HepG2 (cell line): ENCODE results near the gene FKBP8. TPM values are rescaled to one million over a fixed set of nuclear protein-coding genes. Genes with fewer than 3 reads are reported as not detected.
A peak's percentile ranks its signal among the peaks of the same experiment; 100 is the strongest.

Source experiments
- ATAC-seq: fragments of 200-7000 bp; cut with Tn5 transposase; 3 replicates; pipeline ENCODE4 v1.9.1; 2020; ENCODE audit warnings: mild to moderate bottlenecking, moderate library complexity
- BruUV-seq: library from RNA; stranded (reverse); fragments of 400-500 nt; replicated peaks from 2 replicates; lab custom pipeline; 2021; lab: Mats Ljungman, UMichigan
- CTCF ChIA-PET: fragments of 300-600 bp; formaldehyde crosslinking; extraction: SDS; loops from one replicate; lab custom pipeline; 2021; ENCODE audit warnings: low total read pairs, inconsistent platforms, low intra/inter-chr PET ratio; lab: Yijun Ruan, JAX
- POLR2A ChIA-PET: fragments of 350-600 bp; sonication (Branson Sonifier 250); formaldehyde crosslinking; loops from one replicate; lab custom pipeline; 2020; ENCODE audit warnings: antibody characterized with exemption, inconsistent platforms; lab: Yijun Ruan, JAX
- DNase-seq: peaks from one replicate; pipeline ENCODE4 v3.0.0-alpha.2; 2015; ENCODE audit warnings: low spot score
- FAIRE-seq: peaks from 3 replicates; lab custom pipeline; 2011; peaks lifted over from hg19 to GRCh38; lab: Jason Lieb, UNC
- H2AFZ ChIP-seq: one replicate; pipeline ENCODE4 v1.6.1; 2011; ENCODE audit warnings: low read length, inconsistent platforms
- H3K27ac ChIP-seq: fragments of 300-600 bp; 3 replicates; pipeline ENCODE4 v1.8.0; 2011; ENCODE audit warnings: mixed run types, mild to moderate bottlenecking, mixed read lengths, low read length, inconsistent platforms; ENCODE audit not compliant: insufficient read depth; ENCODE audit errors: extremely low read length
- H3K27me3 ChIP-seq, 2 experiments: fragments of 200-600 bp in 1 of 2; 2 replicates in 1 of 2; 3 replicates in 1 of 2; pipeline versions ENCODE4 v1.6.0 to v1.8.0; 2011; ENCODE audit warnings: low read length in 2 of 2, mild to moderate bottlenecking in 2 of 2, moderate library complexity in 2 of 2, inconsistent platforms in 1 of 2; ENCODE audit not compliant: insufficient read depth in 2 of 2, control insufficient read depth in 1 of 2
- H3K36me3 ChIP-seq, 2 experiments: fragments of 200-600 bp in 1 of 2; replicated peaks in 1 of 2; 2 replicates in 1 of 2; 3 replicates in 1 of 2; pipeline versions ENCODE4 v1.5.1 to v1.8.0; 2011; ENCODE audit warnings: low read length in 2 of 2, inconsistent platforms in 1 of 2; ENCODE audit not compliant: insufficient read depth in 2 of 2, control insufficient read depth in 1 of 2
- H3K4me1 ChIP-seq: 2 replicates; pipeline ENCODE4 v1.5.1; 2012; ENCODE audit warnings: low read length, inconsistent platforms; ENCODE audit not compliant: insufficient read depth
- H3K4me2 ChIP-seq: 2 replicates; pipeline ENCODE4 v1.6.0; 2011; ENCODE audit warnings: low read depth, low read length, inconsistent platforms
- H3K4me3 ChIP-seq, 3 experiments: fragments of 200-600 bp in 1 of 3; sonication (generic), shearing (Covaris generic) in 1 of 3; replicated peaks in 1 of 3; 2 replicates each; pipeline ENCODE4 v1.5.1; 2011 to 2016; ENCODE audit warnings: low read length in 3 of 3, inconsistent platforms in 2 of 3, low read depth in 2 of 3, mild to moderate bottlenecking in 2 of 3, control low read depth in 1 of 3, mixed read lengths in 1 of 3; ENCODE audit not compliant: insufficient read depth in 1 of 3
- H3K79me2 ChIP-seq: one replicate; pipeline ENCODE4 v1.6.1; 2011; ENCODE audit warnings: low read length, inconsistent platforms; ENCODE audit not compliant: insufficient read depth
- H3K9ac ChIP-seq: 2 replicates; pipeline ENCODE4 v1.6.0; 2011; ENCODE audit warnings: mild to moderate bottlenecking, low read depth, low read length, inconsistent platforms; ENCODE audit not compliant: insufficient read depth
- H3K9me3 ChIP-seq: 2 replicates; pipeline ENCODE4 v1.5.1; 2012; ENCODE audit warnings: mild to moderate bottlenecking, low read length
- H4K20me1 ChIP-seq: 2 replicates; pipeline ENCODE4 v1.6.0; 2011; ENCODE audit warnings: inconsistent platforms, mild to moderate bottlenecking, low read length, moderate library complexity; ENCODE audit not compliant: insufficient read depth
- CREBL2 ChIP-seq: sonication (generic); formaldehyde crosslinking; IDR thresholded peaks from 2 replicates; pipeline ENCODE4 v1.8.1; 2023; ENCODE audit warnings: missing genetic modification reagents, mild to moderate bottlenecking, borderline replicate concordance
- ISX ChIP-seq: sonication (generic); formaldehyde crosslinking; conservative IDR thresholded peaks from 2 replicates; pipeline ENCODE4 v1.5.0; 2020; ENCODE audit warnings: missing genetic modification reagents
- KAT8 ChIP-seq: IDR thresholded peaks from 2 replicates; pipeline ENCODE4 v1.6.1; 2016; ENCODE audit warnings: missing genetic modification reagents, missing compliant biosample characterization
- KMT2B ChIP-seq: IDR thresholded peaks from 2 replicates; pipeline ENCODE4 v1.6.1; 2016; ENCODE audit warnings: missing genetic modification reagents, missing compliant biosample characterization
- NR2C2 ChIP-seq: sonication (generic); formaldehyde crosslinking; IDR thresholded peaks from 2 replicates; pipeline ENCODE4 v1.4.0; 2020; ENCODE audit warnings: missing genetic modification reagents, mild to moderate bottlenecking, moderate library complexity, borderline replicate concordance
- SPEN ChIP-seq: sonication (generic); formaldehyde crosslinking; IDR thresholded peaks from 2 replicates; pipeline ENCODE4 v1.5.1; 2020; ENCODE audit warnings: low read depth, mild to moderate bottlenecking, missing genetic modification reagents
- TEF ChIP-seq: sonication (generic); formaldehyde crosslinking; IDR thresholded peaks from 2 replicates; pipeline ENCODE4 v1.5.0; 2020; ENCODE audit warnings: missing genetic modification reagents
- TERF1 ChIP-seq: sonication (generic); formaldehyde crosslinking; IDR thresholded peaks from 2 replicates; pipeline ENCODE4 v1.8.0; 2022; ENCODE audit warnings: mild to moderate bottlenecking, missing genetic modification reagents, moderate library complexity
- ZNF260 ChIP-seq: sonication (generic); formaldehyde crosslinking; IDR thresholded peaks from 2 replicates; pipeline ENCODE4 v1.4.0; 2020; ENCODE audit warnings: missing genetic modification reagents, low read depth, mild to moderate bottlenecking, borderline replicate concordance
- ZNF7 ChIP-seq: IDR thresholded peaks from 2 replicates; pipeline ENCODE4 v1.6.1; 2016; ENCODE audit warnings: missing biosample characterization, missing genetic modification reagents
- ZNF761 ChIP-seq: sonication (generic); formaldehyde crosslinking; conservative IDR thresholded peaks from 2 replicates; pipeline ENCODE4 v1.4.0; 2020; ENCODE audit warnings: mild to moderate bottlenecking, missing genetic modification reagents
- WGBS: methylation state at CpG from one replicate; pipeline ENCODE4 v1.1.6; 2017; ENCODE audit warnings: low lambda C conversion rate; 5-methylcytosine and 5-hydroxymethylcytosine counted together
- in situ Hi-C: cut with HindIII; loops from 2 replicates; pipeline ENCODE4 v1.10.0; 2017; ENCODE audit warnings: low pct_unique_long_range_greater_than_20kb; ENCODE audit not compliant: extremely low pct_ligation_motif_present
- intact Hi-C: fragments of 100-400 bp; cut with micrococcal nuclease; formaldehyde crosslinking; loops from one replicate; pipeline ENCODE4 v1.10.0; 2022; ENCODE audit not compliant: unreplicated experiment
- polyA plus RNA-seq, 8 experiments: library from polyadenylated mRNA; depleted of rRNA in 3 of 8; stranded (reverse) in 7 of 8; unstranded in 1 of 8; fragments of >200 nt; fragmentation: Illumina TruSeq in 4 of 8; extraction: Trizol in 4 of 8; gene quantifications; 2 replicates each; pipeline versions ENCODE4 v1.2.1 to v1.2.3, GENCODE V29; 2011 to 2016; ENCODE audit warnings: low read depth in 4 of 8, missing spikeins in 1 of 8, mixed read lengths in 1 of 8; ENCODE audit not compliant: insufficient read depth in 1 of 8
- total RNA-seq, 5 experiments: library from RNA; depleted of rRNA; stranded (reverse); fragments of >200 nt; fragmentation: Illumina TruSeq; extraction: Trizol; gene quantifications; 2 replicates each; pipeline ENCODE4 v1.2.3, GENCODE V29; 2016; ENCODE audit warnings: low read depth in 1 of 5
- TF ChIP-seq, protein P1 (sequence below): IDR thresholded peaks from 2 replicates; pipeline ENCODE4 v1.6.1; 2016; ENCODE audit warnings: low read depth, missing genetic modification reagents, missing compliant biosample characterization
- TF ChIP-seq, protein P2 (sequence below): sonication (generic); formaldehyde crosslinking; IDR thresholded peaks from 2 replicates; pipeline ENCODE4 v1.9.0; 2022; ENCODE audit warnings: low read depth, missing genetic modification reagents

The FKBP8 gene
- total and polyA plus RNA-seq, 2 of the 13 experiments (the other 11 are each of a cell fraction or from before 2014, with no cell fraction given): 81.7 to 93.9 TPM

DNA sequence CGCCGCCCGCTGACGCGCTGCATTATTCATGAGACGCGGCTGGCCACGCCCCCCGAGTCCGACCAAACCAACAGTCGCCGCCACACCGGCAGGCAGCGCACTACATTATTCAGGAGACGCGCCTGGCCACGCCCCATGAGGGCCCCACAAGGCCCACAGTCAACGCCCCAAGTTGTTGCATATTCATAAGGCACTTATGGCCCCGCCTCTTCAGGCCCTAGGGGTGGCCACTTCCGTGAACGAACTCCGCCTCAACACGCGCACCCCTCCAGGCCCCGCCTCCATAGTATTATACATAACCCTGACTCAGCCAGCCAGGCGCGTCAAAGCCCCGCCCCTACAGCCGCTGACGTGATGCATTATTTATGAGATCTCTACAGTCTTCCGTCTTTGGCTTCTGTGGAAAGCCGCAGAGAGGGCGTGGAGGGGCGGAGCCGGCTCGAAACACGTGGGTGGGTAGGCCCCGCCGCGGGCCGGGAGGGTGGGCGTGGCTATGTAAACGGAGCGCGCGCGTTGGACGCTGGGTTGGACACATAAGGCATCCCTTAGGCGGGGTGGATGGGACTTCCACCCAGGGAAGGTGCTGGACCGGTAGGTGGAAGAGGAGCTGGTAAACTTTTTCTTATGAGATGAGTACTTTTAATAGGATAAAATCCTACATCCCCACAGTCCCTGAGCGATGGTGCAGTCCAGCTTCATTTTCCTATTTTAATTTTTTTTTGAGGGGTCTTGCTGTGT is 21.1 kb downstream of the FKBP8 start:
- Histone ChIP-seq H3K9me3 (no peaks in the 10 kb centered on the region), H2AFZ (no peak overlapping the region), H3K79me2 (peaks cover 42% of the 10 kb centered on the region), H3K4me2 (peak overlapping the region; percentile 63), H4K20me1 (no peaks in the 10 kb centered on the region; the same call in 1 of the 2 replicates), H3K27ac (peak overlapping the region; percentile 38), H3K4me1 (peaks cover 50% of the 10 kb centered on the region), H3K4me3 (peak overlapping the region; percentile 95 to 100 (median 96); a peak in 5 of 6 replicates), H3K36me3 (no peaks in the 10 kb centered on the region), H3K9ac (peak overlapping the region; percentile 99), H3K27me3 (no peaks in the 10 kb centered on the region; a peak in 1 of 5 replicates)
- no TSS peak for BruUV-seq
- DNase-seq (peak; percentile 99), FAIRE-seq (peak; percentile 96), ATAC-seq (peak; percentile 77)
- under 1% methylated on average over 32 of the region's 51 CpGs for WGBS
- in situ Hi-C loops (loop anchor here (10.0 kb wide), 1 partner anchor 47 kb away; no protein-coding TSS in a partner anchor), intact Hi-C loops (loop anchor here (2.0 to 10.0 kb wide), 4 partner anchors 25 to 237 kb away; partner anchors contain the start of genes JUND and KXD1)
- CTCF ChIA-PET: interaction anchor here (0.9 kb wide), 1 partner anchor 15 kb away, joined by 3 read pairs; no protein-coding TSS in a partner anchor
- POLR2A ChIA-PET: interaction anchor here (0.6 to 4.2 kb wide), 10 partner anchors 18 to 317 kb away, joined by 3 to 37 read pairs (median 4); partner anchors contain the start of genes JUND, KXD1, REX1BD and UBA52
- TF ChIP-seq KAT8 (CRISPR knock-in tag) (0 out of 2 replicates have a peak, but pooled peaks have one; percentile 8), ISX (CRISPR knock-in tag) (no peak), ZNF7 (no peak), KMT2B (CRISPR knock-in tag) (no peak), CREBL2 (no peak), SPEN (CRISPR knock-in tag) (no peak; the same call in 1 of the 2 replicates), ZNF260 (no peak), NR2C2 (CRISPR knock-in tag) (no peak), TERF1 (no peak), TEF (CRISPR knock-in tag) (no peak), ZNF761 (CRISPR knock-in tag) (no peak)
- TF ChIP-seq, protein P1, sequence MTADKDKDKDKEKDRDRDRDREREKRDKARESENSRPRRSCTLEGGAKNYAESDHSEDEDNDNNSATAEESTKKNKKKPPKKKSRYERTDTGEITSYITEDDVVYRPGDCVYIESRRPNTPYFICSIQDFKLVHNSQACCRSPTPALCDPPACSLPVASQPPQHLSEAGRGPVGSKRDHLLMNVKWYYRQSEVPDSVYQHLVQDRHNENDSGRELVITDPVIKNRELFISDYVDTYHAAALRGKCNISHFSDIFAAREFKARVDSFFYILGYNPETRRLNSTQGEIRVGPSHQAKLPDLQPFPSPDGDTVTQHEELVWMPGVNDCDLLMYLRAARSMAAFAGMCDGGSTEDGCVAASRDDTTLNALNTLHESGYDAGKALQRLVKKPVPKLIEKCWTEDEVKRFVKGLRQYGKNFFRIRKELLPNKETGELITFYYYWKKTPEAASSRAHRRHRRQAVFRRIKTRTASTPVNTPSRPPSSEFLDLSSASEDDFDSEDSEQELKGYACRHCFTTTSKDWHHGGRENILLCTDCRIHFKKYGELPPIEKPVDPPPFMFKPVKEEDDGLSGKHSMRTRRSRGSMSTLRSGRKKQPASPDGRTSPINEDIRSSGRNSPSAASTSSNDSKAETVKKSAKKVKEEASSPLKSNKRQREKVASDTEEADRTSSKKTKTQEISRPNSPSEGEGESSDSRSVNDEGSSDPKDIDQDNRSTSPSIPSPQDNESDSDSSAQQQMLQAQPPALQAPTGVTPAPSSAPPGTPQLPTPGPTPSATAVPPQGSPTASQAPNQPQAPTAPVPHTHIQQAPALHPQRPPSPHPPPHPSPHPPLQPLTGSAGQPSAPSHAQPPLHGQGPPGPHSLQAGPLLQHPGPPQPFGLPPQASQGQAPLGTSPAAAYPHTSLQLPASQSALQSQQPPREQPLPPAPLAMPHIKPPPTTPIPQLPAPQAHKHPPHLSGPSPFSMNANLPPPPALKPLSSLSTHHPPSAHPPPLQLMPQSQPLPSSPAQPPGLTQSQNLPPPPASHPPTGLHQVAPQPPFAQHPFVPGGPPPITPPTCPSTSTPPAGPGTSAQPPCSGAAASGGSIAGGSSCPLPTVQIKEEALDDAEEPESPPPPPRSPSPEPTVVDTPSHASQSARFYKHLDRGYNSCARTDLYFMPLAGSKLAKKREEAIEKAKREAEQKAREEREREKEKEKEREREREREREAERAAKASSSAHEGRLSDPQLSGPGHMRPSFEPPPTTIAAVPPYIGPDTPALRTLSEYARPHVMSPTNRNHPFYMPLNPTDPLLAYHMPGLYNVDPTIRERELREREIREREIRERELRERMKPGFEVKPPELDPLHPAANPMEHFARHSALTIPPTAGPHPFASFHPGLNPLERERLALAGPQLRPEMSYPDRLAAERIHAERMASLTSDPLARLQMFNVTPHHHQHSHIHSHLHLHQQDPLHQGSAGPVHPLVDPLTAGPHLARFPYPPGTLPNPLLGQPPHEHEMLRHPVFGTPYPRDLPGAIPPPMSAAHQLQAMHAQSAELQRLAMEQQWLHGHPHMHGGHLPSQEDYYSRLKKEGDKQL (CRISPR knock-in tag): no peak
- TF ChIP-seq, protein P2, sequence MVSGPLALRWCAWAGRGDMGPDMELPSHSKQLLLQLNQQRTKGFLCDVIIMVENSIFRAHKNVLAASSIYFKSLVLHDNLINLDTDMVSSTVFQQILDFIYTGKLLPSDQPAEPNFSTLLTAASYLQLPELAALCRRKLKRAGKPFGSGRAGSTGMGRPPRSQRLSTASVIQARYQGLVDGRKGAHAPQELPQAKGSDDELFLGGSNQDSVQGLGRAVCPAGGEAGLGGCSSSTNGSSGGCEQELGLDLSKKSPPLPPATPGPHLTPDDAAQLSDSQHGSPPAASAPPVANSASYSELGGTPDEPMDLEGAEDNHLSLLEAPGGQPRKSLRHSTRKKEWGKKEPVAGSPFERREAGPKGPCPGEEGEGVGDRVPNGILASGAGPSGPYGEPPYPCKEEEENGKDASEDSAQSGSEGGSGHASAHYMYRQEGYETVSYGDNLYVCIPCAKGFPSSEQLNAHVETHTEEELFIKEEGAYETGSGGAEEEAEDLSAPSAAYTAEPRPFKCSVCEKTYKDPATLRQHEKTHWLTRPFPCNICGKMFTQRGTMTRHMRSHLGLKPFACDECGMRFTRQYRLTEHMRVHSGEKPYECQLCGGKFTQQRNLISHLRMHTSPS: no peak
